Chondrocyte (in vitro differentiated cells): ENCODE data around the gene LRP2BP. TPM values are rescaled to one million over a fixed set of nuclear protein-coding genes. Genes with fewer than 3 reads are reported as not detected.
A peak's percentile ranks its signal among the peaks of the same experiment; 100 is the strongest.

Experiments used
- DNase-seq: peaks from one replicate; pipeline ENCODE4 v3.0.0; 2021; ENCODE audit warnings: mixed read lengths, low spot score
- H3K27ac Mint-ChIP-seq: one replicate; pipeline ENCODE4 v1.8.0; 2021; ENCODE audit warnings: mild to moderate bottlenecking, moderate library complexity, mixed read lengths; ENCODE audit not compliant: unreplicated experiment
- H3K27me3 Mint-ChIP-seq: 2 replicates; pipeline ENCODE4 v1.8.0; 2021; ENCODE audit warnings: low read depth, mixed read lengths
- H3K36me3 Mint-ChIP-seq: 2 replicates; pipeline ENCODE4 v1.8.0; 2021; ENCODE audit warnings: low read depth, mixed read lengths
- H3K4me1 Mint-ChIP-seq: 2 replicates; pipeline ENCODE4 v1.8.0; 2021; ENCODE audit warnings: low read depth, mild to moderate bottlenecking, mixed read lengths
- H3K4me3 Mint-ChIP-seq: one replicate; pipeline ENCODE4 v1.8.0; 2021; ENCODE audit warnings: mild to moderate bottlenecking, moderate library complexity, mixed read lengths; ENCODE audit not compliant: unreplicated experiment
- H3K9me3 Mint-ChIP-seq: 2 replicates; pipeline ENCODE4 v1.8.0; 2021; ENCODE audit warnings: low read depth, mixed read lengths
- total RNA-seq: library from RNA; stranded (reverse); gene quantifications from 3 replicates; pipeline ENCODE4 v1.2.1, GENCODE V29; 2021
- TF ChIP-seq, protein P1 (sequence below): fragments of 200-600 bp; sonication (generic); IDR thresholded peaks from 2 replicates; pipeline ENCODE4 v1.5.0; 2021; ENCODE audit warnings: antibody characterized with exemption, mild to moderate bottlenecking, moderate library complexity

Gene LRP2BP
- total RNA-seq, 1 donor from 2014 or later, result 0.52 TPM

- Mint-ChIP-seq H3K36me3 (peaks cover 31% of the 10 kb centered on the region), H3K4me3 (no peak overlapping the region), H3K27me3 (no peaks in the 10 kb centered on the region), H3K9me3 (peaks cover 5% of the 10 kb centered on the region), H3K27ac (peak overlapping the region; percentile 36), H3K4me1 (peaks cover 8% of the 10 kb centered on the region)
- TF ChIP-seq, protein P1, sequence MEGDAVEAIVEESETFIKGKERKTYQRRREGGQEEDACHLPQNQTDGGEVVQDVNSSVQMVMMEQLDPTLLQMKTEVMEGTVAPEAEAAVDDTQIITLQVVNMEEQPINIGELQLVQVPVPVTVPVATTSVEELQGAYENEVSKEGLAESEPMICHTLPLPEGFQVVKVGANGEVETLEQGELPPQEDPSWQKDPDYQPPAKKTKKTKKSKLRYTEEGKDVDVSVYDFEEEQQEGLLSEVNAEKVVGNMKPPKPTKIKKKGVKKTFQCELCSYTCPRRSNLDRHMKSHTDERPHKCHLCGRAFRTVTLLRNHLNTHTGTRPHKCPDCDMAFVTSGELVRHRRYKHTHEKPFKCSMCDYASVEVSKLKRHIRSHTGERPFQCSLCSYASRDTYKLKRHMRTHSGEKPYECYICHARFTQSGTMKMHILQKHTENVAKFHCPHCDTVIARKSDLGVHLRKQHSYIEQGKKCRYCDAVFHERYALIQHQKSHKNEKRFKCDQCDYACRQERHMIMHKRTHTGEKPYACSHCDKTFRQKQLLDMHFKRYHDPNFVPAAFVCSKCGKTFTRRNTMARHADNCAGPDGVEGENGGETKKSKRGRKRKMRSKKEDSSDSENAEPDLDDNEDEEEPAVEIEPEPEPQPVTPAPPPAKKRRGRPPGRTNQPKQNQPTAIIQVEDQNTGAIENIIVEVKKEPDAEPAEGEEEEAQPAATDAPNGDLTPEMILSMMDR, result no peak
- DNase-seq, result no peak
Observed at GRCh38 chr4:185405296-185405999, 9.7 kb upstream of the LRP2BP start.

DNA sequence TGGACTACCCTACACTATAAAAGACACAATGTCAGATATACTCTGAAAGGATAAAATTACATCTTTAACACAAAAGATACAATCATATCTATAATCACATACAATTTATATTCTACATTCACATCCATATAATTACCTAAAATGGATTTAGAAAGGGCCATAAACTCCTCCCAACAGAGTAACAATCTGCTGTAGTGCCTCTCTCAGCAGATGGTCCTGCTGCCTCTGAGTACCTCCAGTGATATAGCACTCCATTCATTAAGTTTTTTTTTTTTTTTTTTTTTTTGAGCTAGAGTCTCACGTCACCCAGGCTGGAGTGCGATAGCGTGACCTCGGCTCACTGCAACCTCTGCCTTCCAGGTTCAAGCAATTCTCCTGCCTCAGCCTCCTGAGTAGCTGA, 8.3 kb upstream of the LRP2BP start:
- no peak for DNase-seq
- Mint-ChIP-seq H3K36me3 (peaks cover 36% of the 10 kb centered on the region), H3K4me1 (peaks cover 21% of the 10 kb centered on the region), H3K27me3 (no peaks in the 10 kb centered on the region), H3K27ac (peak overlapping the region; percentile 22), H3K4me3 (no peak overlapping the region), H3K9me3 (no peaks in the 10 kb centered on the region)
- TF ChIP-seq, protein P1, result no peak

DNA sequence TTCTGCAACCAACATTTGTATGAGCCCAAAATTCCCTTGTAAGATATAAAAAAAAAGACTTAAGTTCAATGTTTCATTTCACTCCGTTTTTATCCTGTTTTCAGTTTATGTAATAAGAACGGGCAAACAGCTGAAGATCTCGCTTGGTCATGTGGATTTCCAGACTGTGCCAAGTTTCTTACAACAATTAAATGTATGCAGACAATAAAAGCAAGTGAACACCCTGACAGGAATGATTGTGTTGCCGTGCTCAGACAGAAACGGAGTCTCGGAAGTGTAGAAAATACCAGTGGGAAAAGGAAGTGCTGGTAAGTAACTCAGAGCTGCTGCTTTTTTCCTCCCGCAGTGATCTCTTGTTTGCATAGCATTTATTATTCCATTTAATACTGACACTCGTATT, 3.7 kb upstream of the LRP2BP start:
- Mint-ChIP-seq H3K36me3 (peaks cover 19% of the 10 kb centered on the region), H3K4me1 (peaks cover 56% of the 10 kb centered on the region), H3K4me3 (peak overlapping the region; percentile 32), H3K27me3 (no peaks in the 10 kb centered on the region), H3K9me3 (no peaks in the 10 kb centered on the region), H3K27ac (peak overlapping the region; percentile 17)
- no peak for DNase-seq
- TF ChIP-seq, protein P1, result no peak

DNA sequence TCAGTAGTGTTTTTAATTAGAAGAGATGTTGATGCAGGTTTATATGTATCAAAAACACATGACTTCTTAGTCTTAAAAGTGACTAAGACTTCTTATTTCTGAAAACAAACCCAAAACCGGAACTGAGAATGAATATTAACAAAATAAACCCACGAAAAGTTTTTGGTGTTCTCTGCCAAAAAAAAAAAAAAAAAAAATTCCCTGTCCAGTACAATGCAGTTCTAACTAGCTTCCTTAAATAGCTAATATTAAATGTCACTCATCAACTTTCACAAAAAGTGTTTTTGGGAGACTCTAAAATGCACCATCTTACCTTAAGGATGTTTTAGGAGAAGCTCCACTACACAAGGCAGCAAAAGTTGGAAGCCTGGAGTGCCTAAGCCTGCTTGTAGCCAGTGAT, 2.9 kb upstream of the LRP2BP start:
- no peak overlapping the region for H3K27ac Mint-ChIP-seq
- H3K4me1 Mint-ChIP-seq, result peaks cover 59% of the 10 kb centered on the region

GRCh38 chr4:185396724-185397385, 1.1 kb upstream of the LRP2BP start, which contains the start of gene ANKRD37:
Gene ANKRD37 (plus strand): TSS chr4:185396841. CDS start chr4:185396924, 83 bp downstream.
- no peaks in the 10 kb centered on the region for H3K27me3 Mint-ChIP-seq
- H3K4me1 Mint-ChIP-seq, result peaks cover 61% of the 10 kb centered on the region
- H3K4me3 Mint-ChIP-seq, result peak within 1 kb of the TSS; percentile 92
- H3K36me3 Mint-ChIP-seq, result peaks cover 12% of the 10 kb centered on the region
- H3K27ac Mint-ChIP-seq, result peak within 1 kb of the TSS; percentile 94
- DNase-seq, result no peak
- no peaks in the 10 kb centered on the region for H3K9me3 Mint-ChIP-seq
- TF ChIP-seq, protein P1, result peak; percentile 35

More for the DNA sequence above, 2.9 kb upstream of the LRP2BP start:
- DNase-seq, result no peak
- peak overlapping the region; percentile 32 for H3K4me3 Mint-ChIP-seq
- H3K27me3 Mint-ChIP-seq, result no peaks in the 10 kb centered on the region
- no peaks in the 10 kb centered on the region for H3K9me3 Mint-ChIP-seq
- H3K36me3 Mint-ChIP-seq, result peaks cover 18% of the 10 kb centered on the region
- TF ChIP-seq, protein P1, result no peak
